GM23338 (cell line): ENCODE measurements around the gene C1orf141. TPM values are rescaled to one million over a fixed set of nuclear protein-coding genes. Genes with fewer than 3 reads are reported as not detected.

Source experiments
- ATAC-seq: fragments of 200-7000 bp; cut with Tn5 transposase; 3 replicates; pipeline ENCODE4 v1.9.1; 2020
- DNase-seq: peaks from one replicate; pipeline ENCODE4 v3.0.0-alpha.2; 2015; ENCODE audit warnings: low spot score
- H2AFZ ChIP-seq: fragments of 200-600 bp; sonication (generic); 2 replicates; pipeline ENCODE4 v1.8.0; 2016; ENCODE audit warnings: antibody characterized with exemption, mild to moderate bottlenecking, moderate library complexity
- H3F3A ChIP-seq: fragments of 200-600 bp; sonication (generic); replicated peaks from 2 replicates; pipeline ENCODE4 v1.8.0; 2017; ENCODE audit warnings: antibody characterized with exemption, mixed run types, low read depth
- H3K27ac ChIP-seq: fragments of 200-600 bp; sonication (generic); 2 replicates; pipeline ENCODE4 v1.6.1; 2016; ENCODE audit warnings: low read depth
- H3K27me3 ChIP-seq: fragments of 200-600 bp; sonication (generic); 2 replicates; pipeline ENCODE4 v1.8.0; 2016; ENCODE audit warnings: mild to moderate bottlenecking, mixed run types, moderate library complexity; ENCODE audit not compliant: insufficient read depth
- H3K36me3 ChIP-seq: fragments of 200-600 bp; sonication (generic); 2 replicates; pipeline ENCODE4 v1.8.0; 2016; ENCODE audit warnings: mild to moderate bottlenecking; ENCODE audit not compliant: insufficient read depth
- H3K4me1 ChIP-seq: fragments of 200-600 bp; sonication (generic); 2 replicates; pipeline ENCODE4 v1.8.0; 2016; ENCODE audit warnings: mild to moderate bottlenecking, moderate library complexity; ENCODE audit not compliant: insufficient read depth
- H3K4me2 ChIP-seq: fragments of 200-600 bp; sonication (generic); 2 replicates; pipeline ENCODE4 v1.7.1; 2017; ENCODE audit warnings: mixed run types
- H3K4me3 ChIP-seq: fragments of 200-600 bp; sonication (generic); 2 replicates; pipeline ENCODE4 v1.6.1; 2016; ENCODE audit warnings: mixed run types
- H3K79me2 ChIP-seq: fragments of 200-600 bp; sonication (generic); replicated peaks from 2 replicates; pipeline ENCODE4 v1.8.0; 2017; ENCODE audit warnings: mild to moderate bottlenecking; ENCODE audit not compliant: insufficient read depth
- H3K9me2 ChIP-seq: fragments of 200-600 bp; sonication (generic); 2 replicates; pipeline ENCODE4 v1.8.0; 2017; ENCODE audit not compliant: insufficient read depth
- H4K20me1 ChIP-seq: fragments of 200-600 bp; sonication (generic); replicated peaks from 2 replicates; pipeline ENCODE4 v1.8.0; 2017; ENCODE audit warnings: mild to moderate bottlenecking; ENCODE audit not compliant: insufficient read depth
- H3K27ac Mint-ChIP-seq: 2 replicates; pipeline ENCODE4 v1.8.0; 2020; ENCODE audit warnings: inconsistent platforms, mild to moderate bottlenecking, moderate library complexity, mixed read lengths
- H3K27me3 Mint-ChIP-seq: 3 replicates; pipeline ENCODE4 v1.8.0; 2022; ENCODE audit warnings: low read depth, mild to moderate bottlenecking, moderate library complexity, mixed read lengths, inconsistent platforms; ENCODE audit not compliant: insufficient read depth, poor library complexity
- H3K36me3 Mint-ChIP-seq: 3 replicates; pipeline ENCODE4 v1.8.0; 2021; ENCODE audit warnings: low read depth, mild to moderate bottlenecking, inconsistent platforms, moderate library complexity, mixed read lengths
- H3K4me1 Mint-ChIP-seq: 3 replicates; pipeline ENCODE4 v1.8.0; 2020; ENCODE audit warnings: mild to moderate bottlenecking, inconsistent platforms, mixed read lengths
- H3K4me3 Mint-ChIP-seq: 3 replicates; pipeline ENCODE4 v1.8.0; 2021; ENCODE audit warnings: moderate library complexity, mild to moderate bottlenecking, inconsistent platforms, mixed read lengths
- H3K9me3 Mint-ChIP-seq: 3 replicates; pipeline ENCODE4 v1.8.0; 2020; ENCODE audit warnings: moderate library complexity, mild to moderate bottlenecking, inconsistent platforms, mixed read lengths
- CREB1 ChIP-seq: fragments of 250-450 bp; sonication (Bioruptor Pico); IDR thresholded peaks from 2 replicates; pipeline ENCODE4 v1.5.0; 2020; ENCODE audit warnings: low read depth, mild to moderate bottlenecking, moderate library complexity
- EZH2 ChIP-seq: fragments of 200-600 bp; sonication (generic); IDR thresholded peaks from one replicate; pipeline ENCODE4 v1.8.0; 2017; ENCODE audit warnings: antibody characterized with exemption, mild to moderate bottlenecking, low read depth; ENCODE audit not compliant: unreplicated experiment
- EZH2phosphoT487 ChIP-seq: fragments of 200-600 bp; sonication (generic); IDR thresholded peaks from one replicate; pipeline ENCODE4 v1.8.1; 2018; ENCODE audit warnings: antibody characterized with exemption; ENCODE audit not compliant: unreplicated experiment
- JUNB ChIP-seq: IDR thresholded peaks from one replicate; pipeline ENCODE4 v1.6.1; 2016; ENCODE audit warnings: antibody characterized with exemption; ENCODE audit not compliant: unreplicated experiment
- NANOG ChIP-seq: IDR thresholded peaks from 2 replicates; pipeline ENCODE4 v1.6.1; 2016; ENCODE audit warnings: antibody characterized with exemption, borderline replicate concordance
- POLR2AphosphoS5 ChIP-seq: IDR thresholded peaks from 2 replicates; pipeline ENCODE4 v1.6.1; 2016; ENCODE audit warnings: antibody characterized with exemption, low read depth
- STAT1 ChIP-seq: IDR thresholded peaks from one replicate; pipeline ENCODE4 v1.6.1; 2016; ENCODE audit warnings: antibody characterized with exemption; ENCODE audit not compliant: unreplicated experiment
- ZNF114 ChIP-seq: fragments of 250-450 bp; sonication (Bioruptor Pico); IDR thresholded peaks from 2 replicates; pipeline ENCODE4 v1.5.0; 2020; ENCODE audit warnings: mild to moderate bottlenecking, moderate library complexity
- ZNF462 ChIP-seq: fragments of 250-450 bp; sonication (Bioruptor Pico); IDR thresholded peaks from 2 replicates; pipeline ENCODE4 v1.5.0; 2020; ENCODE audit warnings: mild to moderate bottlenecking, moderate library complexity
- polyA plus RNA-seq: library from polyadenylated mRNA; unstranded; fragments of >200 nt; fragmentation: Nextera tagmentation; extraction: Ambion mirVana; gene quantifications from 2 replicates; pipeline ENCODE4 v1.2.1, GENCODE V29; 2016
- total RNA-seq: library from RNA; depleted of rRNA; stranded (reverse); fragments of >200 nt; shearing (Covaris generic); gene quantifications from 2 replicates; pipeline ENCODE4 v1.2.3, GENCODE V29; 2014
- TF ChIP-seq, protein P1 (sequence below): IDR thresholded peaks from one replicate; pipeline ENCODE4 v1.6.1; 2018; ENCODE audit warnings: antibody characterized with exemption; ENCODE audit not compliant: unreplicated experiment
- TF ChIP-seq, protein P2 (sequence below), 2 experiments: fragments of 200-600 bp in 1 of 2; sonication (generic) in 1 of 2; conservative IDR thresholded peaks; 2 replicates each; pipeline versions ENCODE4 v1.5.1 to v1.6.1; 2016 to 2017; ENCODE audit warnings: antibody characterized with exemption in 2 of 2, low read depth in 2 of 2, mild to moderate bottlenecking in 2 of 2, moderate library complexity in 1 of 2

Gene C1orf141
- total and polyA plus RNA-seq, 2 experiments from 2014 or later: not detected

- Histone ChIP-seq H3K4me2 (no peak overlapping the region), H3K79me2 (no peaks in the 10 kb centered on the region), H3K27me3 (no peaks in the 10 kb centered on the region), H3K27ac (no peak overlapping the region), H2AFZ (no peak overlapping the region), H4K20me1 (no peaks in the 10 kb centered on the region), H3K36me3 (no peaks in the 10 kb centered on the region), H3K4me1 (peaks cover 8% of the 10 kb centered on the region; the same call in 1 of the 2 replicates), H3K9me2 (no peaks in the 10 kb centered on the region), H3K4me3 (no peak overlapping the region), H3F3A (no peaks in the 10 kb centered on the region)
- H3K9me3 Mint-ChIP-seq: no peaks in the 10 kb centered on the region; the same call in 2 of the 3 replicates
- H3K36me3 Mint-ChIP-seq: no peaks in the 10 kb centered on the region; the same call in 2 of the 3 replicates
- H3K27me3 Mint-ChIP-seq: no peaks in the 10 kb centered on the region
- TF ChIP-seq EZH2 (no peak), CREB1 (CRISPR knock-in tag) (no peak), POLR2AphosphoS5 (no peak), ZNF462 (CRISPR knock-in tag) (no peak), STAT1 (no peak), NANOG (no peak), JUNB (no peak), ZNF114 (CRISPR knock-in tag) (no peak), EZH2phosphoT487 (no peak)
- TF ChIP-seq, protein P1, sequence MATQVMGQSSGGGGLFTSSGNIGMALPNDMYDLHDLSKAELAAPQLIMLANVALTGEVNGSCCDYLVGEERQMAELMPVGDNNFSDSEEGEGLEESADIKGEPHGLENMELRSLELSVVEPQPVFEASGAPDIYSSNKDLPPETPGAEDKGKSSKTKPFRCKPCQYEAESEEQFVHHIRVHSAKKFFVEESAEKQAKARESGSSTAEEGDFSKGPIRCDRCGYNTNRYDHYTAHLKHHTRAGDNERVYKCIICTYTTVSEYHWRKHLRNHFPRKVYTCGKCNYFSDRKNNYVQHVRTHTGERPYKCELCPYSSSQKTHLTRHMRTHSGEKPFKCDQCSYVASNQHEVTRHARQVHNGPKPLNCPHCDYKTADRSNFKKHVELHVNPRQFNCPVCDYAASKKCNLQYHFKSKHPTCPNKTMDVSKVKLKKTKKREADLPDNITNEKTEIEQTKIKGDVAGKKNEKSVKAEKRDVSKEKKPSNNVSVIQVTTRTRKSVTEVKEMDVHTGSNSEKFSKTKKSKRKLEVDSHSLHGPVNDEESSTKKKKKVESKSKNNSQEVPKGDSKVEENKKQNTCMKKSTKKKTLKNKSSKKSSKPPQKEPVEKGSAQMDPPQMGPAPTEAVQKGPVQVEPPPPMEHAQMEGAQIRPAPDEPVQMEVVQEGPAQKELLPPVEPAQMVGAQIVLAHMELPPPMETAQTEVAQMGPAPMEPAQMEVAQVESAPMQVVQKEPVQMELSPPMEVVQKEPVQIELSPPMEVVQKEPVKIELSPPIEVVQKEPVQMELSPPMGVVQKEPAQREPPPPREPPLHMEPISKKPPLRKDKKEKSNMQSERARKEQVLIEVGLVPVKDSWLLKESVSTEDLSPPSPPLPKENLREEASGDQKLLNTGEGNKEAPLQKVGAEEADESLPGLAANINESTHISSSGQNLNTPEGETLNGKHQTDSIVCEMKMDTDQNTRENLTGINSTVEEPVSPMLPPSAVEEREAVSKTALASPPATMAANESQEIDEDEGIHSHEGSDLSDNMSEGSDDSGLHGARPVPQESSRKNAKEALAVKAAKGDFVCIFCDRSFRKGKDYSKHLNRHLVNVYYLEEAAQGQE: no peak
- TF ChIP-seq, protein P2, sequence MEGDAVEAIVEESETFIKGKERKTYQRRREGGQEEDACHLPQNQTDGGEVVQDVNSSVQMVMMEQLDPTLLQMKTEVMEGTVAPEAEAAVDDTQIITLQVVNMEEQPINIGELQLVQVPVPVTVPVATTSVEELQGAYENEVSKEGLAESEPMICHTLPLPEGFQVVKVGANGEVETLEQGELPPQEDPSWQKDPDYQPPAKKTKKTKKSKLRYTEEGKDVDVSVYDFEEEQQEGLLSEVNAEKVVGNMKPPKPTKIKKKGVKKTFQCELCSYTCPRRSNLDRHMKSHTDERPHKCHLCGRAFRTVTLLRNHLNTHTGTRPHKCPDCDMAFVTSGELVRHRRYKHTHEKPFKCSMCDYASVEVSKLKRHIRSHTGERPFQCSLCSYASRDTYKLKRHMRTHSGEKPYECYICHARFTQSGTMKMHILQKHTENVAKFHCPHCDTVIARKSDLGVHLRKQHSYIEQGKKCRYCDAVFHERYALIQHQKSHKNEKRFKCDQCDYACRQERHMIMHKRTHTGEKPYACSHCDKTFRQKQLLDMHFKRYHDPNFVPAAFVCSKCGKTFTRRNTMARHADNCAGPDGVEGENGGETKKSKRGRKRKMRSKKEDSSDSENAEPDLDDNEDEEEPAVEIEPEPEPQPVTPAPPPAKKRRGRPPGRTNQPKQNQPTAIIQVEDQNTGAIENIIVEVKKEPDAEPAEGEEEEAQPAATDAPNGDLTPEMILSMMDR (conservative IDR thresholded peaks at IDR 0.05; ENCODE audit: low read depth in 2 of 2): no peak
- H3K4me1 Mint-ChIP-seq: peaks cover 16% of the 10 kb centered on the region
- ATAC-seq (no peak), DNase-seq (no peak)
- no peak overlapping the region for H3K27ac Mint-ChIP-seq
- H3K4me3 Mint-ChIP-seq: no peak overlapping the region
These were observed 75.4 kb downstream of the C1orf141 start for GRCh38 chr1:67059346-67059745.
